SU-DHL-6 (cell line): ENCODE measurements around the gene RAI14.

Experiments
- H2AFZ ChIP-seq: fragments of 200-600 bp; sonication (generic); 2 replicates; pipeline ENCODE4 v1.6.1; 2014; ENCODE audit warnings: low read depth, mild to moderate bottlenecking, moderate library complexity, mixed read lengths, antibody characterized with exemption, low read length; ENCODE audit not compliant: severe bottlenecking
- H3F3A ChIP-seq: fragments of 200-600 bp; shearing (Covaris generic); 2 replicates; pipeline ENCODE4 v1.6.0; 2016; ENCODE audit warnings: antibody characterized with exemption, mild to moderate bottlenecking; ENCODE audit not compliant: insufficient read depth
- H3K27ac ChIP-seq: fragments of 200-600 bp; sonication (generic); 2 replicates; pipeline ENCODE4 v1.5.1; 2016; ENCODE audit warnings: low read depth, mild to moderate bottlenecking, low read length, moderate library complexity, mixed read lengths
- H3K27me3 ChIP-seq: fragments of 200-600 bp; sonication (generic), shearing (Covaris generic); 2 replicates; pipeline ENCODE4 v1.6.0; 2014; ENCODE audit warnings: mild to moderate bottlenecking, low read length
- H3K36me3 ChIP-seq: fragments of 200-600 bp; sonication (generic); 2 replicates; pipeline ENCODE4 v1.6.1; 2014; ENCODE audit warnings: mild to moderate bottlenecking, low read length, mixed read lengths
- H3K4me2 ChIP-seq: fragments of 300-600, 200-600 bp; shearing (Covaris generic), sonication (generic); 2 replicates; pipeline ENCODE4 v1.6.0; 2014; ENCODE audit warnings: low read length, low read depth, mild to moderate bottlenecking; ENCODE audit not compliant: poor library complexity, severe bottlenecking
- H3K4me3 ChIP-seq: fragments of 200-600 bp; sonication (generic); 2 replicates; pipeline ENCODE4 v1.5.1; 2014; ENCODE audit warnings: antibody characterized with exemption, low read length, mild to moderate bottlenecking, mixed read lengths; ENCODE audit not compliant: insufficient read depth, poor library complexity, severe bottlenecking
- H3K79me2 ChIP-seq: fragments of 200-600 bp; sonication (generic); 2 replicates; pipeline ENCODE4 v1.6.1; 2014; ENCODE audit warnings: mild to moderate bottlenecking, low read length, moderate library complexity; ENCODE audit not compliant: insufficient read depth
- H3K9ac ChIP-seq: fragments of 200-600 bp; sonication (generic); 2 replicates; pipeline ENCODE4 v1.7.0; 2014; ENCODE audit warnings: mild to moderate bottlenecking, low read length
- H3K9me2 ChIP-seq: fragments of 200-600 bp; sonication (generic); replicated peaks from 2 replicates; pipeline ENCODE4 v1.6.1; 2014; ENCODE audit warnings: low read length; ENCODE audit not compliant: insufficient read depth
- H3K9me3 ChIP-seq: fragments of 200-600 bp; sonication (generic); 2 replicates; pipeline ENCODE4 v1.6.1; 2014; ENCODE audit warnings: low read length, mixed read lengths; ENCODE audit not compliant: insufficient read depth
- H4K20me1 ChIP-seq: fragments of 200-600 bp; sonication (generic); 2 replicates; pipeline ENCODE4 v1.6.1; 2014; ENCODE audit warnings: low read depth, mild to moderate bottlenecking, antibody characterized with exemption, low read length, moderate library complexity, mixed read lengths
- EZH2phosphoT487 ChIP-seq: fragments of 200-600 bp; sonication (generic), shearing (Covaris generic); conservative IDR thresholded peaks from 2 replicates; pipeline ENCODE4 v1.6.1; 2018; ENCODE audit warnings: mild to moderate bottlenecking, antibody characterized with exemption, low read length, moderate library complexity, mixed read lengths
- TF ChIP-seq, protein P1 (sequence below): fragments of 200-600 bp; sonication (generic); IDR thresholded peaks from one replicate; pipeline ENCODE4 v1.5.1; 2017; ENCODE audit warnings: antibody characterized with exemption, mild to moderate bottlenecking, low read length, moderate library complexity; ENCODE audit not compliant: insufficient read depth, poor library complexity, severe bottlenecking

RAI14 gene

DNA sequence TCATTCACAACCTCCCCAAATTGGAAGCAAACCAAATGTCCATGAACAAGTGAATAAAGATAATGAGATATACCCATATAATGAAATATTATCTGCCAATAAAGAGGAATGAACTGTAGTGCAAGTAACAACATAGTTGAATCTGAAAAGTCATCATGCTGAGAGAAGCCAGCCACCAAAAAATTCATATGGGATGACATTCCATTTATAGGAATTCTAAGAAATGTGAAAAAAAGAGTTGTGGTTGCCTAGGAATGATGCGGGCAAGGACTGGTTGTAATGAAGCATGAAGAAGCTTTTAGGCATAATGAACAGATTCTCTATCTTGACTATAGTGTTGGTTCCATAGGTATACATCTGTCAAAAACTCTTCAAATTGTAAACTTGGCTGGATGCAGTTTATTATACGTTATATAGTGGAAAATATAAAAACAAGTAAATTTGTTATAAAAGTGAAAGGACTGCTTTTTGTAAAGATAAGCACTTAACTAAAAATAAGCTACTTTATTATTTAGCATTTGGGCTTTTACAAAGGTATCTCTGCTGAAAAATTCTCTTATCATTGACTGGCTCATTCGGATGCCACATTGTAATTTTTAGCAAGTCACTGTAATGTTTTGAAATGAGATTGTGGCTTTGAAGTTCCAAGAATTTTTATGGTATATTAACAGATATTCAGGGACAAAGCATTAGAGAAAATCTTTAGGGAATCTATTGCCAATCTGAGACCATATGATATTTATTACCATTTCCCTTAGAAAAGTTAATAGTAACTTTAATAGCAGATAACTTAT is 161.6 kb downstream of the RAI14 start:
- Histone ChIP-seq H3K4me2 (no peak overlapping the region), H3K9me3 (no peaks in the 10 kb centered on the region), H3F3A (no peaks in the 10 kb centered on the region), H3K9ac (no peak overlapping the region), H3K9me2 (no peaks in the 10 kb centered on the region), H3K27ac (no peak overlapping the region), H4K20me1 (no peaks in the 10 kb centered on the region), H3K27me3 (no peaks in the 10 kb centered on the region), H3K36me3 (no peaks in the 10 kb centered on the region), H3K79me2 (no peaks in the 10 kb centered on the region), H3K4me3 (no peak overlapping the region), H2AFZ (no peak overlapping the region)
- no peak for TF ChIP-seq EZH2phosphoT487
- TF ChIP-seq, protein P1, sequence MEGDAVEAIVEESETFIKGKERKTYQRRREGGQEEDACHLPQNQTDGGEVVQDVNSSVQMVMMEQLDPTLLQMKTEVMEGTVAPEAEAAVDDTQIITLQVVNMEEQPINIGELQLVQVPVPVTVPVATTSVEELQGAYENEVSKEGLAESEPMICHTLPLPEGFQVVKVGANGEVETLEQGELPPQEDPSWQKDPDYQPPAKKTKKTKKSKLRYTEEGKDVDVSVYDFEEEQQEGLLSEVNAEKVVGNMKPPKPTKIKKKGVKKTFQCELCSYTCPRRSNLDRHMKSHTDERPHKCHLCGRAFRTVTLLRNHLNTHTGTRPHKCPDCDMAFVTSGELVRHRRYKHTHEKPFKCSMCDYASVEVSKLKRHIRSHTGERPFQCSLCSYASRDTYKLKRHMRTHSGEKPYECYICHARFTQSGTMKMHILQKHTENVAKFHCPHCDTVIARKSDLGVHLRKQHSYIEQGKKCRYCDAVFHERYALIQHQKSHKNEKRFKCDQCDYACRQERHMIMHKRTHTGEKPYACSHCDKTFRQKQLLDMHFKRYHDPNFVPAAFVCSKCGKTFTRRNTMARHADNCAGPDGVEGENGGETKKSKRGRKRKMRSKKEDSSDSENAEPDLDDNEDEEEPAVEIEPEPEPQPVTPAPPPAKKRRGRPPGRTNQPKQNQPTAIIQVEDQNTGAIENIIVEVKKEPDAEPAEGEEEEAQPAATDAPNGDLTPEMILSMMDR = no peak

DNA sequence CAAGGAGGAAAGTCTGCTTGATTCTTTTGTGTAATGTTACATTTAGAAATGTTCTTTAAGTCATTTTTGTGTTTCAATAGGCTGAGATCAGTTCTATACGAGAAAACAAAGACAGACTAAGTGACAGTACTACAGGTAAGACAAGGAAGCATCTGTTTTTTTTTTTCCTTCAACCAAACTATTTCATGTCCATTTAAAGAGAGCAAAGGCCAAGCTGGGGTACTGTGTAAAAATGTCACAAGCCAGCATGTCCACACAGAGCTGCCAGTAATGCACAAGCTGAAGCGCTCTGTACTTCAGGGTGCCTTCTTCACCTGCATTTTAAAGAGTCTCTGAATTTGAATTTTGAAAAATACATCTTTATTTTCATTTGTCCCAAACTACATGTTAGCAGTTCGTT is 162.6 kb downstream of the RAI14 start:
- no peak overlapping the region for H3K4me2 ChIP-seq
- TF ChIP-seq EZH2phosphoT487 = no peak
- TF ChIP-seq, protein P1 = no peak
- no peaks in the 10 kb centered on the region for H3K9me2 ChIP-seq
- H3K4me3 ChIP-seq = no peak overlapping the region
- no peaks in the 10 kb centered on the region for H3K36me3 ChIP-seq
- no peaks in the 10 kb centered on the region for H3F3A ChIP-seq
- no peaks in the 10 kb centered on the region for H3K79me2 ChIP-seq
- H3K27ac ChIP-seq = no peak overlapping the region
- H3K9ac ChIP-seq = no peak overlapping the region
- H4K20me1 ChIP-seq = no peaks in the 10 kb centered on the region
- no peaks in the 10 kb centered on the region for H3K9me3 ChIP-seq
- no peaks in the 10 kb centered on the region for H3K27me3 ChIP-seq
- H2AFZ ChIP-seq = no peak overlapping the region

DNA sequence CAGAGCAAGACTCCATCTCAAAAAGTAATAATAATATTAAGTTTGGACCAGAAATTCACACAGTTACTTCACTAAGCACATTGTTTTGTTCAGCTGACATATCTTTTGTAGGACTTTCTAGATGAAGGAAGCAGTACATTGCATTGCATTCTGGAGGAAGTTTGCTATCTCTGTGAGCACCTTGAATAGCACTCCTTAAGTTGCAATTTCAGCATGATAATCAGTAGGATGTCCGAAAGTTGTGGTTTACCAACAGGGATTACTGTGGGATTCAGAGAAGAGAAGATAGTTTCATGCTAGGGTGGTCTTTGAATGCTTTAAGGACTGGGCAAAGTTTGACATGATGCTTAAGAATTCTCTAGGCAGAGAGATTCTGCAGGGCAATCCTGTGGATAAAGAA is 164.5 kb downstream of the RAI14 start:
- Histone ChIP-seq H3K79me2 (no peaks in the 10 kb centered on the region), H3K9me3 (no peaks in the 10 kb centered on the region), H3K27me3 (no peaks in the 10 kb centered on the region), H3K9ac (no peak overlapping the region), H3K36me3 (no peaks in the 10 kb centered on the region), H3K4me3 (no peak overlapping the region), H2AFZ (no peak overlapping the region), H3K4me2 (no peak overlapping the region), H3K9me2 (no peaks in the 10 kb centered on the region), H3K27ac (no peak overlapping the region), H4K20me1 (no peaks in the 10 kb centered on the region), H3F3A (no peaks in the 10 kb centered on the region)
- TF ChIP-seq, protein P1 = no peak
- TF ChIP-seq EZH2phosphoT487 = no peak
